Neural cell (in vitro differentiated cells): ENCODE data around the gene GLUL.

Experiments used
- CTCF ChIP-seq: fragments of 450-650 bp; IDR thresholded peaks from 2 replicates; pipeline ENCODE4 v1.5.1; 2014; ENCODE audit warnings: antibody characterized with exemption, mild to moderate bottlenecking, moderate library complexity; ENCODE audit not compliant: poor library complexity, severe bottlenecking
- EP300 ChIP-seq: fragments of 450-650 bp; conservative IDR thresholded peaks from 2 replicates; pipeline ENCODE4 v1.6.1; 2014; ENCODE audit warnings: antibody characterized with exemption, mild to moderate bottlenecking, moderate library complexity; ENCODE audit not compliant: poor library complexity, severe bottlenecking
- EZH2 ChIP-seq: fragments of 200-600, 300-800 bp; shearing (Covaris generic), sonication (generic); IDR thresholded peaks from 2 replicates; pipeline ENCODE4 v1.6.1; 2014; ENCODE audit warnings: antibody characterized with exemption, low read length, borderline replicate concordance, mild to moderate bottlenecking; ENCODE audit not compliant: insufficient read depth, poor library complexity, severe bottlenecking
- POLR2AphosphoS5 ChIP-seq: IDR thresholded peaks from 2 replicates; pipeline ENCODE4 v1.6.1; 2012
- RAD21 ChIP-seq: fragments of 450-650 bp; conservative IDR thresholded peaks from 2 replicates; pipeline ENCODE4 v1.6.1; 2014; ENCODE audit warnings: antibody characterized with exemption, mild to moderate bottlenecking, moderate library complexity
- REST ChIP-seq: IDR thresholded peaks from 2 replicates; pipeline ENCODE4 v1.6.1; 2012; ENCODE audit warnings: borderline replicate concordance
- TAF1 ChIP-seq: IDR thresholded peaks from 2 replicates; pipeline ENCODE4 v1.6.1; 2012; ENCODE audit warnings: low read depth

DNA sequence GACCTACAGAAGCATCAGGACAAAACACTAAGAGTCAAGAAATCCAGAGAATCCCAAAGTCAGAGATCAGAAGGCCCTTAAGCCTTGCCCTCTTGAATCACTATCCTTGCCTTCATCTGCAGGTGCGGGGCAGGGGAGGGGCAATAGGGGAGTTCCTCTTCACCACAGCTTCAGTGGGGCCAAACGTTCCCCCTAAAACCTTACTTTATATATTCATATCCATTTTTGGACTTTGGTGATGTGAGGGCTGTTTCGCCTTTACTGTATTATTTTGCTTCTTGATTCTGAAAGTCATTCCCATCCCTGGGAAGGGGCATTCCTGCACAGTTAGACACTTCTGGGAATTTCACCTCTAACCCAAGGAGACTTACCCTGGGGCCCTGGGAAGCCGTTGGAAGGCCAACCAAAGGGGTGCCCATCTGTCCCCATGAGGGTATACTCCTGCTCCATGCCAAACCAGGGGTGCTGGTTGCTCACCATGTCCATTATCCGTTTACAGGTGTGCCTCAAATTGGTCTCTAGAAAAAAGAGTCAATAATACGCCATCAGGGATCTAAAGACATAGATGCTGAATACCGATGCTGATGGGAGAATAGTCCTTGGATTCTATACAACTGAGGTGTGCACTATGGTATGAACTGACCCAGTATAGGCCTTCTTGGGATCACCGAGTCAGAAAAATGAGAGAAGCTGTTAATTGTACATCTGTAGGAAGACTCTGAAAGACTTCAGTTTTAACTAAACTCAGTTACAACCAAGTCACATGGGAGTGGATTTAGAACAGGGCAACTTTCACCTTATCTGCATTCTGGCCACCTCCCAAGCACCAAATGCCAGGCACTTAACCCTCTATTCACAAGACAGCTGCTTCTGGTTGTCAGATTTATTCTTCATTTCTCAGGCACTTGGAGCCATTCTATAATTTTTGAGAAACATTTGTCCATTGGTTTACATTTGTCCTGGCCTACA lies 5.4 kb downstream of the GLUL start:
- TF ChIP-seq EP300 (no peak), CTCF (no peak), TAF1 (no peak), EZH2 (no peak), REST (no peak), POLR2AphosphoS5 (no peak), RAD21 (no peak)
